H1 (cell line): ENCODE results near the gene PRKN. TPM values are rescaled to one million over a fixed set of nuclear protein-coding genes. Genes with fewer than 3 reads are reported as not detected.

Source experiments
- CTCF ChIA-PET: fragments of 300-600 bp; sonication (Branson Sonifier 250); formaldehyde crosslinking; loops from one replicate; lab custom pipeline; 2021; ENCODE audit not compliant: partially characterized antibody; lab: Charles Lee
- POLR2A ChIA-PET: fragments of 300-600 bp; sonication (Branson Sonifier 250); formaldehyde crosslinking; loops from one replicate; lab custom pipeline; 2021; ENCODE audit warnings: inconsistent platforms; ENCODE audit not compliant: partially characterized antibody; lab: Charles Lee
- DNase-seq, 2 experiments: peaks; one replicate each; pipeline versions ENCODE4 v3.0.0 to v3.0.0-alpha.2; 2010 to 2022; ENCODE audit warnings: low spot score in 2 of 2, low read depth in 1 of 2, mixed read lengths in 1 of 2
- FAIRE-seq: peaks from 2 replicates; lab custom pipeline; 2011; peaks lifted over from hg19 to GRCh38; lab: Jason Lieb, UNC
- H2AFZ ChIP-seq: 2 replicates; pipeline ENCODE4 v1.8.1; 2012; ENCODE audit warnings: low read length, inconsistent platforms
- H2AK5ac ChIP-seq: 2 replicates; pipeline ENCODE4 v1.6.1; 2013; ENCODE audit warnings: low read depth, low read length
- H2BK120ac ChIP-seq: replicated peaks from 2 replicates; pipeline ENCODE3; 2013; ENCODE audit warnings: low read depth, low read length, inconsistent platforms
- H2BK12ac ChIP-seq: 2 replicates; pipeline ENCODE4 v1.6.1; 2013; ENCODE audit warnings: low read depth, low read length
- H2BK15ac ChIP-seq: 2 replicates; pipeline ENCODE4 v1.6.1; 2013; ENCODE audit warnings: low read length
- H2BK20ac ChIP-seq: 2 replicates; pipeline ENCODE4 v1.6.1; 2013; ENCODE audit warnings: low read length
- H2BK5ac ChIP-seq: 2 replicates; pipeline ENCODE4 v1.6.1; 2013; ENCODE audit warnings: low read depth, low read length
- H3K14ac ChIP-seq: 2 replicates; pipeline ENCODE4 v1.6.1; 2013; ENCODE audit warnings: inconsistent platforms; ENCODE audit not compliant: insufficient read length
- H3K18ac ChIP-seq: 2 replicates; pipeline ENCODE4 v1.6.1; 2013; ENCODE audit warnings: low read length; ENCODE audit errors: extremely low read depth
- H3K23ac ChIP-seq: 2 replicates; pipeline ENCODE4 v1.6.1; 2013; ENCODE audit warnings: inconsistent platforms; ENCODE audit not compliant: insufficient read length
- H3K23me2 ChIP-seq: 2 replicates; pipeline ENCODE4 v1.6.1; 2013; ENCODE audit warnings: low read depth, low read length
- H3K27ac ChIP-seq: 2 replicates; pipeline ENCODE4 v1.6.1; 2011; ENCODE audit warnings: low read depth, low read length, inconsistent platforms
- H3K27me3 ChIP-seq, 4 experiments: replicated peaks in 1 of 4; 1 replicate in 1 of 4; 2 replicates in 3 of 4; pipeline versions ENCODE4 v1.6.1 to v1.8.1; 2011 to 2013; ENCODE audit warnings: low read length in 3 of 4, mild to moderate bottlenecking in 3 of 4, inconsistent platforms in 2 of 4, mixed read lengths in 2 of 4, moderate library complexity in 1 of 4; ENCODE audit not compliant: control insufficient read depth in 3 of 4, insufficient read depth in 3 of 4; ENCODE audit errors: extremely low read depth in 1 of 4
- H3K36me3 ChIP-seq, 4 experiments: 2 replicates each; pipeline versions ENCODE4 v1.6.1 to v1.8.1; 2011 to 2013; ENCODE audit warnings: mild to moderate bottlenecking in 4 of 4, low read length in 3 of 4, moderate library complexity in 2 of 4, control low read depth in 1 of 4, inconsistent platforms in 1 of 4; ENCODE audit not compliant: insufficient read depth in 4 of 4, control insufficient read depth in 2 of 4
- H3K4ac ChIP-seq: replicated peaks from 2 replicates; pipeline ENCODE3; 2013; ENCODE audit warnings: low read length, low read depth, mixed read lengths, inconsistent platforms; ENCODE audit not compliant: insufficient read length
- H3K4me1 ChIP-seq, 4 experiments: replicated peaks in 1 of 4; 1 replicate in 1 of 4; 2 replicates in 3 of 4; pipeline versions ENCODE4 v1.6.1 to v1.8.1; 2011 to 2013; ENCODE audit warnings: low read length in 3 of 4, inconsistent platforms in 2 of 4, mixed read lengths in 1 of 4; ENCODE audit not compliant: insufficient read depth in 4 of 4, control insufficient read depth in 3 of 4
- H3K4me2 ChIP-seq, 2 experiments: 2 replicates each; pipeline versions ENCODE4 v1.6.1 to v1.8.1; 2011 to 2013; ENCODE audit warnings: low read depth in 2 of 2, low read length in 2 of 2, control low read depth in 1 of 2, inconsistent platforms in 1 of 2, mild to moderate bottlenecking in 1 of 2; ENCODE audit not compliant: insufficient read depth in 1 of 2
- H3K4me3 ChIP-seq, 4 experiments: fragments of 200-600, 300-600 bp in 1 of 4; sonication (generic), shearing (Covaris generic), sonication (Bioruptor Twin) in 1 of 4; 2 replicates each; pipeline versions ENCODE4 v1.5.1 to v1.8.1; 2011 to 2016; ENCODE audit warnings: low read length in 4 of 4, low read depth in 3 of 4, control low read depth in 2 of 4, inconsistent platforms in 2 of 4, mild to moderate bottlenecking in 2 of 4, mixed read lengths in 1 of 4, moderate library complexity in 1 of 4; ENCODE audit not compliant: insufficient read depth in 2 of 4; ENCODE audit errors: extremely low read depth in 1 of 4
- H3K56ac ChIP-seq: replicated peaks from 2 replicates; pipeline ENCODE3; 2013; ENCODE audit warnings: low read depth, mild to moderate bottlenecking, mixed read lengths, low read length, inconsistent platforms; ENCODE audit not compliant: insufficient read length
- H3K79me1 ChIP-seq: 2 replicates; pipeline ENCODE4 v1.6.1; 2013; ENCODE audit warnings: low read depth, low read length, control low read depth
- H3K79me2 ChIP-seq, 2 experiments: 2 replicates each; pipeline versions ENCODE4 v1.6.1 to v1.8.1; 2012 to 2013; ENCODE audit warnings: low read length in 2 of 2, mild to moderate bottlenecking in 2 of 2, inconsistent platforms in 1 of 2; ENCODE audit not compliant: insufficient read depth in 2 of 2, control insufficient read depth in 1 of 2
- H3K9ac ChIP-seq, 4 experiments: replicated peaks in 1 of 4; 1 replicate in 1 of 4; 2 replicates in 3 of 4; pipeline versions ENCODE4 v1.6.1 to v1.8.1; 2011 to 2013; ENCODE audit warnings: low read depth in 3 of 4, low read length in 3 of 4, control low read depth in 2 of 4, mild to moderate bottlenecking in 2 of 4, moderate library complexity in 2 of 4, inconsistent platforms in 1 of 4; ENCODE audit errors: extremely low read depth in 1 of 4
- H3K9me3 ChIP-seq, 2 experiments: 2 replicates each; pipeline versions ENCODE4 v1.6.1 to v1.8.1; 2012 to 2013; ENCODE audit warnings: mild to moderate bottlenecking in 2 of 2, moderate library complexity in 2 of 2, control low read depth in 1 of 2, inconsistent platforms in 1 of 2, low read depth in 1 of 2, low read length in 1 of 2, mixed read lengths in 1 of 2; ENCODE audit not compliant: insufficient read depth in 2 of 2
- H4K20me1 ChIP-seq, 2 experiments: replicated peaks in 1 of 2; 2 replicates each; pipeline versions ENCODE3 to v1.8.1; 2011 to 2013; ENCODE audit warnings: inconsistent platforms in 2 of 2, low read length in 2 of 2, mild to moderate bottlenecking in 1 of 2; ENCODE audit not compliant: insufficient read depth in 2 of 2, control insufficient read depth in 1 of 2
- H4K5ac ChIP-seq: 2 replicates; pipeline ENCODE4 v1.6.1; 2013; ENCODE audit warnings: low read length, low read depth, mixed read lengths, inconsistent platforms; ENCODE audit not compliant: insufficient read length
- H4K8ac ChIP-seq: 2 replicates; pipeline ENCODE4 v1.8.0; 2013; ENCODE audit warnings: mild to moderate bottlenecking, moderate library complexity, low read length, inconsistent platforms; ENCODE audit not compliant: insufficient read depth; ENCODE audit errors: extremely low read depth
- H4K91ac ChIP-seq: replicated peaks from 2 replicates; pipeline ENCODE3; 2013; ENCODE audit warnings: low read length, mixed read lengths, inconsistent platforms; ENCODE audit not compliant: insufficient read length
- CBX8 ChIP-seq: fragments of 300-800, 300-1000 bp; sonication (generic); IDR thresholded peaks from 2 replicates; pipeline ENCODE4 v1.7.1; 2016; ENCODE audit warnings: low read depth, low read length, borderline replicate concordance
- CEBPB ChIP-seq: IDR thresholded peaks from 2 replicates; pipeline ENCODE4 v1.6.1; 2012; ENCODE audit warnings: low read depth, low read length
- GABPA ChIP-seq: IDR thresholded peaks from 2 replicates; pipeline ENCODE4 v1.6.1; 2011; ENCODE audit warnings: mild to moderate bottlenecking, low read length, moderate library complexity, borderline replicate concordance; ENCODE audit not compliant: insufficient read depth
- JUN ChIP-seq: IDR thresholded peaks from 2 replicates; pipeline ENCODE4 v1.6.1; 2011; ENCODE audit warnings: low read depth, mild to moderate bottlenecking, improper control_type of control experiment, low read length
- KDM5A ChIP-seq: fragments of 200-600 bp; IDR thresholded peaks from 2 replicates; pipeline ENCODE4 v1.7.1; 2012; ENCODE audit warnings: mild to moderate bottlenecking, low read length, inconsistent platforms, mixed read lengths
- NRF1 ChIP-seq: IDR thresholded peaks from 2 replicates; pipeline ENCODE4 v1.6.1; 2011; ENCODE audit warnings: mild to moderate bottlenecking, low read depth, low read length, improper control_type of control experiment
- POLR2AphosphoS5 ChIP-seq: IDR thresholded peaks from 2 replicates; pipeline ENCODE4 v1.6.1; 2011; ENCODE audit warnings: low read depth, low read length
- SIRT6 ChIP-seq: IDR thresholded peaks from one replicate; pipeline ENCODE4 v1.7.1; 2012; ENCODE audit warnings: low read length, inconsistent platforms
- SIX5 ChIP-seq: IDR thresholded peaks from 2 replicates; pipeline ENCODE4 v1.6.1; 2011; ENCODE audit warnings: mild to moderate bottlenecking, low read depth, low read length
- SP4 ChIP-seq: IDR thresholded peaks from 2 replicates; pipeline ENCODE4 v1.6.1; 2012; ENCODE audit warnings: low read length, inconsistent platforms
- TAF7 ChIP-seq: optimal IDR thresholded peaks from 2 replicates; pipeline ENCODE3; 2011; ENCODE audit warnings: low read depth, mild to moderate bottlenecking, inconsistent platforms, low read length, moderate library complexity, borderline replicate concordance
- WGBS, 2 experiments: shearing (Covaris generic) in 1 of 2; methylation state at CpG; one replicate each; pipeline versions ENCODE4 v1.1.6 to v1.1.7; 2013 to 2015; ENCODE audit warnings: low lambda C conversion rate in 2 of 2, mixed read lengths in 2 of 2, inconsistent platforms in 1 of 2, low coverage in 1 of 2, missing lambda C conversion rate in 1 of 2; ENCODE audit not compliant: insufficient replicate concordance in 2 of 2, insufficient coverage in 1 of 2, insufficient read length in 1 of 2; ENCODE audit errors: extremely low coverage in 1 of 2, missing lambda C conversion rate in 1 of 2; 5-methylcytosine and 5-hydroxymethylcytosine counted together
- polyA plus RNA-seq, 7 experiments: library from polyadenylated mRNA; depleted of rRNA in 3 of 7; stranded (reverse) in 5 of 7; unstranded in 2 of 7; fragments of >200 nt in 5 of 7; fragments of 200-250 nt in 2 of 7; gene quantifications; 1 replicate in 5 of 7; 2 replicates in 1 of 7; 4 replicates in 1 of 7; pipeline versions ENCODE4 v1.2.1 to v1.2.3, GENCODE V29; 2011 to 2013; ENCODE audit warnings: missing spikeins in 2 of 7, mixed read lengths in 2 of 7
- total RNA-seq: library from RNA; stranded (reverse); fragmentation: NEBNext Ultra II Directional; extraction: Animal tissue kit (Norgen Biotek cat#: 25700); gene quantifications from 2 replicates; pipeline ENCODE4 v1.2.1, GENCODE V29; 2021
- TF ChIP-seq, protein P1 (sequence below): IDR thresholded peaks from 2 replicates; pipeline ENCODE4 v1.6.1; 2011; ENCODE audit warnings: low read length, improper control_type of control experiment

The PRKN gene
- total and polyA plus RNA-seq, 2 of the 8 experiments (the other 6 are each of a cell fraction or from before 2014, with no cell fraction given), result 0.13 to 0.29 TPM

DNA sequence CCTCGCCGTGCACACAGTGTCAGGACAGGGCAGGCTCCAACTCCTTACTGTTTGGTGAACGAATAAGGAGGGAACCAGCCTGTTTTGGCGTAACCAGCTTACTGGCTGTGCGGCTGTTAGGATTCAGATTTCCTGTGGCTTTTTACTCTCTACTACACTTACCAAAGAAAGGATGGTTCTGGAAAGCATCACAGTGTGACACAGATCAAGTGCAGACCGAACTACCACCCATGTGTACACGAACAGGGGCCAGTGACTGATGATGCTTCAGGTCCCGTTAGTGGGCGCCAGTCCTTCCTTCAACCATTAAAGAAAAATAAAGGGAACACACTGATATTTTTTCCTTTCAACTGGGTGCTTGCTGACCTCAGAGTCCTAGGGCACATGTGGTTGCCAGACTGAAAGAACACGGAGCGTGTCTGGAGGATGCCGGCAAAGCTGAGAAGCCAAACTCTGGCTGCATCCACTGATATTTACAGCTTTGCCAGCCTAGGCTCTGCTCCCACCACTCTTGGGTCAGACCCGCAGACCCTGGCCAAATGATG lies 1101.4 kb downstream of the PRKN start:
- H3K36me3 ChIP-seq, result no peaks in the 10 kb centered on the region; a peak in 1 of 8 replicates
- no peak overlapping the region for H3K4ac ChIP-seq
- no peaks in the 10 kb centered on the region for H4K20me1 ChIP-seq
- TF ChIP-seq SIX5, result no peak
- no peak for TF ChIP-seq JUN
- TF ChIP-seq SIRT6, result no peak
- TF ChIP-seq NRF1, result no peak
- TF ChIP-seq TAF7, result no peak
- TF ChIP-seq CBX8, result no peak
- no peak for TF ChIP-seq SP4
- TF ChIP-seq, protein P1, sequence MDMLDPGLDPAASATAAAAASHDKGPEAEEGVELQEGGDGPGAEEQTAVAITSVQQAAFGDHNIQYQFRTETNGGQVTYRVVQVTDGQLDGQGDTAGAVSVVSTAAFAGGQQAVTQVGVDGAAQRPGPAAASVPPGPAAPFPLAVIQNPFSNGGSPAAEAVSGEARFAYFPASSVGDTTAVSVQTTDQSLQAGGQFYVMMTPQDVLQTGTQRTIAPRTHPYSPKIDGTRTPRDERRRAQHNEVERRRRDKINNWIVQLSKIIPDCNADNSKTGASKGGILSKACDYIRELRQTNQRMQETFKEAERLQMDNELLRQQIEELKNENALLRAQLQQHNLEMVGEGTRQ, result no peak
- TF ChIP-seq KDM5A, result no peak
- TF ChIP-seq POLR2AphosphoS5, result no peak
- no peak for TF ChIP-seq CEBPB
- no peak for TF ChIP-seq GABPA
- FAIRE-seq (no peak), DNase-seq (no peak)
- H3K9ac ChIP-seq, result no peak overlapping the region
- H2BK15ac ChIP-seq, result no peak overlapping the region
- no peak overlapping the region for H2AK5ac ChIP-seq
- no peak overlapping the region for H3K14ac ChIP-seq
- H3K9me3 ChIP-seq, result peaks cover 8 to 13% of the 10 kb centered on the region in 2 experiments; a peak in 2 of 4 replicates
- H3K56ac ChIP-seq, result no peak overlapping the region
- H2BK120ac ChIP-seq, result no peak overlapping the region
- CTCF ChIA-PET, result interaction anchor here (0.6 kb wide), 1 partner anchor 70 kb away, joined by 3 read pairs; no protein-coding TSS in a partner anchor
- H3K18ac ChIP-seq, result no peak overlapping the region
- no peak overlapping the region for H3K4me3 ChIP-seq
- H2BK5ac ChIP-seq, result no peak overlapping the region
- POLR2A ChIA-PET, result no interaction called here
- H3K27ac ChIP-seq, result no peak overlapping the region
- peaks cover 0 to 1% (median 0%) of the 10 kb centered on the region in 4 experiments; a peak in 1 of 7 replicates for H3K27me3 ChIP-seq
- H2AFZ ChIP-seq, result no peak overlapping the region
- 92% methylated on average over 13 of the region's 13 CpGs; no CpG with 5 or more reads in 1 of the 2 experiments for WGBS, 2 experiments
- no peak overlapping the region for H3K4me2 ChIP-seq
- H3K79me1 ChIP-seq, result no peaks in the 10 kb centered on the region
- H3K4me1 ChIP-seq, result no peaks in the 10 kb centered on the region; a peak in 1 of 7 replicates
- H2BK20ac ChIP-seq, result no peak overlapping the region
- H4K91ac ChIP-seq, result no peak overlapping the region
- no peaks in the 10 kb centered on the region for H3K23me2 ChIP-seq
- H4K8ac ChIP-seq, result no peak overlapping the region
- no peak overlapping the region for H2BK12ac ChIP-seq
- no peak overlapping the region for H3K23ac ChIP-seq
- no peaks in the 10 kb centered on the region for H3K79me2 ChIP-seq
- no peak overlapping the region for H4K5ac ChIP-seq
